GM18505 (cell line): Measurements from ENCODE around the gene KLHL35.

ENCODE experiments used
- ATAC-seq: cut with Tn5 transposase; IDR thresholded peaks from one replicate; pipeline ENCODE4 v1.9.1; 2021; ENCODE audit not compliant: unreplicated experiment
- POLR2A ChIP-seq: IDR thresholded peaks from 4 replicates; pipeline ENCODE4 v1.6.1; 2011; ENCODE audit warnings: borderline replicate concordance; ENCODE audit not compliant: insufficient read depth, insufficient read length; ENCODE audit errors: extremely low read depth

KLHL35 gene

DNA sequence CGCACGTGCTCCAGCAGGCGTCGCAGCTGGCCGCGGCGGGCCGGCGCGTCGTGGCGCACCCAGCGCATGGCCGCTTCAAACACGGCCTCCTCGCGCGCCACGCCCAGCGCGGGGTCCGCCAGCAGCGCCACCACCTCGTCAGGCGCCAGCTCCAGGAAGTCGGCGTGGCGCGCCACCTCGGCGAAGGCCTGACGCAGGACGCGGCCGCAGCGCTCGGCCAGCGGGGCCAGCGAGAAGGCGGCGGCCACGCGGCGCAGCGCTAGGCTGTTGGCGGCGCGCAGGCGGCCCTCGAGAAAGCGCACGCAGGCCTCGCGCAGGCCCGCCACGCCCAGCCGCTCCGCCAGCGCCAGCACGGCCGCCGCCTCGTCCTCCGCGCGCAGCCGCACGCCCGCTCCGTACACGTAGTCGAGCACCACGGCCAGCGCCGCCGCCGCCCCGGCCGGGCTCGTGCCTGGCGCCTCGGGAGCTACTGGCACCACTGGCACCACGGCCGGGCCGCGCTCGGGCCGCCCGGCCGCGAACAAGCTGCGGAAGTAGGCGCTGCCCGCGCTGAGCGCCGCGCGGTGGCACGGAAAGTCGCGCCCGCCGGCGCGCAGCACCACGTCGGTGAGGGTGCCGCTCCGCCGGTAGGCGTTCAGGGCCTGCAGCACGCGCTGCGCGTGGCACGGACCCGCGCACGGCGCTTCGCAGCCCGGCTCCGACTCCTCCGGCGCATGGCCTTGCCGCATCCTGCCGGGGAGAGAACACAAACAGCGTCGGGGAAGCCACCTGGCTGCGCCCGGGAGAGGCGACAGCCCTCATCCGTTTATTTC, 2.9 kb downstream of the KLHL35 start:
- no peak for TF ChIP-seq POLR2A
- peak; percentile 48 for ATAC-seq

DNA sequence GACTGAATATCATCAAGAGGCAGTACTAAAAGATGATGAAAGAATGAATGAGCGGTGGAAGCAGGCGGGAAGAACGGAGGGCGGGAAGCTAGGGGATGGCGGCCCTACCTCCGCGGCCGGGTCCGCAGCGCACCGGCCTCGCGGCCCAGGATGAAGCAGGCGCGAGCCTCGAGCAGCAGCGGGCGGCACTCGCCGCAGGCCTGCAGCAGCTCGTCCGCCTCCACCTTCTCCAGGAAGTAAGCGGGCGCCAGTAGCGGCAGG, 3.4 kb downstream of the KLHL35 start:
- no peak for ATAC-seq
- TF ChIP-seq POLR2A = no peak

DNA sequence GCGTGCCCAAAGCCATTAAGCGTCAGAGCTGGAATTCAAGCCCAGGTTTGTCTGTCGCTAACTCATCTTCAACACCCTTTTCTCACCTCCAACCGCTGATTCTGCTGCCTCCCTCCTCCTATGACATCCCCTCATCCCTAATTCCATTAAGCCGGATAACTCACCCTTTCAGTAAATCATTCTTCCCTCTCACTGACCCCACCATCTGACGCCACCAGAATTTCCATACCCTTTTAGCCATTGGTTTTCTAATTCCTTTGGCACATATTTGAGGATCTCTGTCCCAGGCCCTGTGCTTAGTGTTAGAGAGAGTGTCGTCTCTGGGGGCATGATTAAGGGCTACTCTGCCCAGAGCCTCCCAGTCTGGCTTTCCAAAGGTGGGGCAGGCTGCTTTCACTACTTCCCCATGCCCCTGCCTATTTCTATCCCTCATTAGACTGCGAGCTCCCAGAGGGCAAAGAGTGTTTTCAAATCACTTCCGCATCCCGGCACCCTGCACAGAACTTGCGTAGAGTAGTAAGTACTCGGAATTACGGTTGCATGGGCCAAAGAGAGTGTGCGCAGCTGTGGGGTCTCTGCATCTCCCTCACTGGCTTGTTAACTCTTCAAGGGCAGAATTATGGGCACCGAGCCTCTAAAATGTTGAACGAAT, 3.9 kb downstream of the KLHL35 start:
- no peak for TF ChIP-seq POLR2A

DNA sequence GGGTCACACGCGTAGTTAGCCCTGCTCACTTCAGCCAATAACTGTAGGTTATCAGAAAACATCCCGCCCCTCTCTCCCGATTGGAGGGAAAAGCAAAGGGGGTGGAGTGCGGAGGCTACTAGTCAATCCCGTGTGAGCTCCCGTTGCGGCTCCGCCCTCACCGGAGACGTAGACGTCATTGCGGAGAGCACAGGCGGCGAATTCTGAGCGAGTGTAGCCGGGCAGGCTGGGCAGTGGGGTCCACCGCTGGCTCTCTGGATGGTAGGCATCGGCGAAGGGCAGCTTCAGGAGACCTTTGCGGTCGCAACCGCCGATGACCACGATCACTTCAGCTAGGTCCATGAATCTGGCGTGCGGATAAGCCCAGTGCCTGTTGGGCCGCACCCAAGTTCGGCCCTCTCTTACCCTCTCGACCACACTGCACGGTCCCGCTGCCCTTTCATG, 4.7 kb downstream of the KLHL35 start:
- ATAC-seq = no peak

More for the DNA sequence above, 3.9 kb downstream of the KLHL35 start:
- no peak for ATAC-seq

DNA sequence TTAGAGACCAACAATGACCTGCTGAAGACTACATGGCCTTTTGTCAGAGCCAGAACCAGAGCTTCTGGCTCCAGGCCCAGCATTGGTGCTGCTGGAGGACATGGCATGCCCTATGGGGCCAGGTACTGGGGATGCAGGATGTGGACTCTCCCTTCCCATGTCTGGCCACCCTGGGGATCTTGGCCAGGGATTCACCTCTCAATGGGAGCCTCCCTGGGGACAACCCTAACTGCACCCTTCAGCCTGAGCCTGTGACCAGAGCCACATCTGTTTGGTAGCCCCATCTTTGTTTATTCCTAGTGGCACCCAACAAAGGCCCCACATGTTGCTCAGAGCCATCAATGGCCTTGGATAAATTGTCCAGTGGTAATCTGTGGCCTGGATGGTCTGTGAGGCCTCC, 5.8 kb downstream of the KLHL35 start:
- ATAC-seq = no peak
- TF ChIP-seq POLR2A = no peak

More for the DNA sequence above, 4.7 kb downstream of the KLHL35 start:
- no peak for TF ChIP-seq POLR2A

DNA sequence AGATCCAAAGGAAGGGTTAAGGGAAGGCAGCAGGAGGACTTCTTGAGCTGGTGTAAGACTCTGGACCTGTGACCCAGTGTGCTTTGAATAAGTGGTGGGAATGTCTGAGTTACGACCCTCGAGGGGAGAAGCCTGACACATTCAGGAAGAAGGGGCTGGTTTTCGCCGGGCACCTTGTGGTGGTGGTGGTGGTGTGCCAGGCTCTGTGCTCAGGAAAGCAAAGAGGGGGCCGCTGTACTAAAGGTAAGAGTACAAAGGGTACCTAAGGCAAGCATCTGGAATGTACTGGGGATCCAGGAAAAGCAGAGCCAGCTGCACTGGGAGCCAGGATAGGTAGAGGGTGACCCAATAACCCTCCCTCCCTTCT, 6.3 kb downstream of the KLHL35 start:
- TF ChIP-seq POLR2A = no peak
- ATAC-seq = no peak

DNA sequence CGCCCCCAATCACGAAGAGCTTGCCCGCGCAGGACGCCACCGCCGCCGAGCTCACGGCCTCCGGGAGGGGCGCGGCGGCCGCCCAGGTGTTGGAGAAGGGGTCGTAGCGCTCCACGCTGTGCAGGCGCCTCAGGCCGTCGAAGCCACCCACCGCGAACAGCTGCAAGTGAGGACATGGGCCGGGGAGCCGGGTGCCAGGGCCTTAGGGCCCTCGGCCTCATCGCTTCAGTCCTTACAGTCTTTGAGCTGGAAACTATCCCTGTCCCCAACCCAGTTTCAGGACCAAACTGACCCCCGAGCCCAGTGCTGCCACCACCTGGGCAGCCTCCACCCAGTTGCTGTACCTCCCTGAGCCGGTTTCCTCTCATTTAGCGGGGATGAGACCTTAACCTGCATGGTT, 7.6 kb downstream of the KLHL35 start:
- no peak for ATAC-seq
- no peak for TF ChIP-seq POLR2A

DNA sequence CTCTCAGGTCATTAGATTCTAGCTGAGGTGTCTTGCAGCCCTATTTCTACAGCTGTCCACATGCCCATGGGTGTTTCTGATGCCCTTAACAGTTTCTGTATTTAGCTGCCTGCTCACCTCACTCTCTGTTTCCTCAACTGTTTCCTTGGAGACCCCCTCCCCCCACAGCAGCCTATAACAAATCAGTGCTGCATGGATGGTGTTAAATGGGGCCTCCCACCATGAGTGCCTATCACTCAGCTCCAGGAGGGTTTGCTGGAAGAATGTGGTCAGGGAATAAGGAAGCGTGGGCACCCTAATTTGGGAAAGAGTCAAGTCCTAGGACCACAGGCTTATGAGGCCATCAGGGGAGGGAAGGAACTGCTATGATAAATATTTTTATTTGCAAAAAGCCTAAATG, 8.6 kb downstream of the KLHL35 start:
- no peak for TF ChIP-seq POLR2A
- ATAC-seq = no peak

DNA sequence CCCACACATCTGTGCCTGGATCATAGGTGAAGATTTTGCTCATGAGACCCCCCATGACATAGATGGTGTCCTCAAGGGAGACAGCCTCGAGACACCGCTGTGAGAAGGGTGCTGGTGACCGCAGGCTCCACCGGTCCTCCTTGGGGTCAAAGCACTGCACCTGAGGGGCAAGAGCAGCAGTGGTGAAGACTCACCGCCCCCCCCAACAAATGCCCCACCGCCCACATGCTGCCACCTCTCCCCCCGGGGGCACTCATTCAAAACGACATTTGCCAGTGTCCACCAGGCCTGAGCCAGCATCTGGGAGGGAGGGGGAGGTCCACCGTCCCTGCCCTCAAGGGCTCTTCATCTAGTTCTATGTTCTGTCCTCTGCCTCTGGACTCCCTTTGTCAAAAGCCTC, 9.3 kb downstream of the KLHL35 start:
- ATAC-seq = no peak
- no peak for TF ChIP-seq POLR2A

DNA sequence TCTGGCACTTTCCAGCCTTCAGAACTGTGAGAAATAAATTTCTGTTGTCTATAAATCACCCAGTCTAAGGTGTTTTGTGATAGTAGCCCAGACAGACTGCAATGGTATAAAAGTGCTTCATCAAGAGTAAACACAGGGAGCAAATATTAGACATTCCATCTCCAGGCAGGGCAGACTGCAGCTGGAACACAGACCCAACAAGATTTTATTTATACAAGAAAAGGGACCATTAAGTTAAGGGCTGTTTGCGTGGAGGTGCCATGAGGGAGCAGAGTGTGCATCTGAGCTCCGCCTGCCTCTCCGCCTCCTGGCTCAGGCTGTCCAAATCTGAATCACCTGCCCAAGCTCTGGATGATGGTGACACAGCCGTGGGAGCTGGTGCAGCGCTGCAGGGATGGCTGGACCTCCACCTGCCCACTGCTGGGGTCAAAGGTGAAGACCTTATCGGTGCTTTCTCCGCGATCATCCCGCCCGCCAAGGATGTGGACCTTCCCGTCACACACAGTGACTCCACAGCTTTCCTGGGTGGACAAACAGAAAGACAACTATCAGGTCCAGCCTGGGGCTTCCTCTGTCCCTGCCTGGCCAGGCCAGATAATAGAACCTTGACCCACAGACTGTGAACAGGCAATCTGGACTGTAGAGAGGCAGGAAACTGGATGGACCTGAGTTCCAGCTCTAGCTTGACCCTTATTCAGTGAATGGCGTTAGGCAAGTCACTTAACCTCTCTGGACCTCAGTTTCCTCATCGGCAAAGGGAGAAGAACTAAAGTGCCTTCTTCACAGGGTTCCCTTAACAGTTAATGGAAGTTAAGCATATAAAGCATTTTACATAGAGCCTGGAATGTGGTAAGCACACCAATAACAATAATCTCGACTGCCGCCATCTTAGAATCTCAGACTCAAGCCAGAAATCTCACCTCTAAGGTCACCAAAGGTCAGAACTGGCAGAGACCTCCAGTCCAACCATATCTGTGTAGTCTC, 10.5 kb downstream of the KLHL35 start:
- ATAC-seq = no peak
- no peak for TF ChIP-seq POLR2A

DNA sequence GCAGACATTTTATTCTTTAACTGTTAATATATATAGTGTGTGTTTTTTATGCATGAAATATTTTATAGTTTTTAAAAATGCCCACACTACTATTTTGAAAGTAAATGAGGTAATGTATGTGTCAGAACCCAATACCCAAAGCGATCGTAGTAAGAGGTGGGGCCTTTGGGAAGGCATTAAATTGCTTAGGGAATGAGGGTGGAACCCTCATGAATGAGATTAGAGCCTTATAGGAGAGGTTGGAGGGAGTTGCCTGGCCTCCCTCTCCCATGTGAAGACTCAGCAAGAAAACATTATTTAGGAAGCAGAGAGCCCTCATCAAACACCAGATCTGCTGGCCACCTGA, 11.1 kb downstream of the KLHL35 start:
- no peak for ATAC-seq
- TF ChIP-seq POLR2A = no peak

DNA sequence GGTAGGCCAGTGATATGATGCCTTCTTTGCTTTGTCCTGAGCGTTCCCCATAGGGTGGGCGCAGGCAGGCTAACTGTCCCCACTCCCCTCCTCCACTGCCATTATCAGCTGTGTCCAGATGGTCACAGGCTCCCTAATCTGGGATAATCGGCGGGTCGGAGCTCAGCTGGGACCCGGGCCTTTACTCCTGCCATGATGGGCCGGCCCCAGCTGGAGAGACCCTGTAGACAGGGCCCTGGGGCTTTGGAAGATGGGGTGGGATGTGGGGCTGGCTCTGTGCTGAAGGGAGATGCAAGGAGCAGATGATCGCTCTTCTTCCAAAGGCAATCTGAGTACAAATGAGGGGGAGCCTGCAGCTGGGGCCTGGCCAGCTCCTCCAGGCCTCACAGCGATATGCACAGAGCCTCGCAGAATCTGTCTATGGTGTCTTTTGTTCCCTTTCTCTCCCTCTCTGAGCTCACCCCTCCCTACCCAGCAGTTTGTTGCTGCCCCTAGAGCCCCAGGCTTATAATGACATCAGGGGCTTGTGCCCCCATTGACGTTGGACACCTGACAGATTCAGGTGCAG, 11.9 kb downstream of the KLHL35 start:
- no peak for ATAC-seq
- TF ChIP-seq POLR2A = no peak
